A673 (cell line): ENCODE measurements around the gene TBCD.

Experiments
- EZH2 ChIP-seq: fragments of 200-600 bp; sonication (generic); IDR thresholded peaks from 2 replicates; pipeline ENCODE4 v1.6.1; 2017; ENCODE audit warnings: borderline replicate concordance, low read depth, mild to moderate bottlenecking, mixed read lengths, antibody characterized with exemption, low read length; ENCODE audit not compliant: poor library complexity, severe bottlenecking
- TF ChIP-seq, protein P1 (sequence below): fragments of 300-800, 200-600 bp; sonication (generic); conservative IDR thresholded peaks from 2 replicates; pipeline ENCODE4 v1.5.1; 2017; ENCODE audit warnings: low read depth, mild to moderate bottlenecking, antibody characterized with exemption, low read length, moderate library complexity, mixed read lengths

DNA sequence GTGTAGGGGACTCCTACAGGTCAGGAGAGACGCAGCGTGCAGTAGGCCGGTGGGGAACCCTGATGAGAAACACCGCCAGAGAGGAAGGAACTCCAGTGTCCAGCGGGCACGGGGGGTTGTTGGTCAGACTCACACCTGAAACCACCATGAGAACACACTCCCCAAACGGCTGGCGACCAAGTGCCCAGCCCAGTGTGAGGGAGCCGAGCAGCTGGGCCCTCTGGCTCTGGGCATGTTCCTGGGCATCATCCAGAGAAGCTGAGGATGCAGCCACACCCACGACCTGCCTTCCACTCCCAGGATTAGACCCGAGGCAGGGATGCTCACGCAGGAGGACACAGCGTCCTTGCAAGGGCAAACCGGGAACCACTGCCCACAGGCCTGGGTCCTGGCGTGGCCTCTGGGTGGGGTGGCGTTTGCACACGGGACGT is 196.2 kb downstream of the TBCD start:
- TF ChIP-seq, protein P1, sequence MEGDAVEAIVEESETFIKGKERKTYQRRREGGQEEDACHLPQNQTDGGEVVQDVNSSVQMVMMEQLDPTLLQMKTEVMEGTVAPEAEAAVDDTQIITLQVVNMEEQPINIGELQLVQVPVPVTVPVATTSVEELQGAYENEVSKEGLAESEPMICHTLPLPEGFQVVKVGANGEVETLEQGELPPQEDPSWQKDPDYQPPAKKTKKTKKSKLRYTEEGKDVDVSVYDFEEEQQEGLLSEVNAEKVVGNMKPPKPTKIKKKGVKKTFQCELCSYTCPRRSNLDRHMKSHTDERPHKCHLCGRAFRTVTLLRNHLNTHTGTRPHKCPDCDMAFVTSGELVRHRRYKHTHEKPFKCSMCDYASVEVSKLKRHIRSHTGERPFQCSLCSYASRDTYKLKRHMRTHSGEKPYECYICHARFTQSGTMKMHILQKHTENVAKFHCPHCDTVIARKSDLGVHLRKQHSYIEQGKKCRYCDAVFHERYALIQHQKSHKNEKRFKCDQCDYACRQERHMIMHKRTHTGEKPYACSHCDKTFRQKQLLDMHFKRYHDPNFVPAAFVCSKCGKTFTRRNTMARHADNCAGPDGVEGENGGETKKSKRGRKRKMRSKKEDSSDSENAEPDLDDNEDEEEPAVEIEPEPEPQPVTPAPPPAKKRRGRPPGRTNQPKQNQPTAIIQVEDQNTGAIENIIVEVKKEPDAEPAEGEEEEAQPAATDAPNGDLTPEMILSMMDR, result no peak
- TF ChIP-seq EZH2, result no peak
